Raji (cell line): ENCODE data around the gene CLINT1.

Source experiments
- POLR2A ChIP-seq: IDR thresholded peaks from 2 replicates; pipeline ENCODE4 v1.6.1; 2011; ENCODE audit warnings: low read depth, low read length, control low read depth; ENCODE audit not compliant: insufficient read depth

The CLINT1 gene

GRCh38 chr5:157812086-157812485 is 46.9 kb downstream of the CLINT1 start:
- no peak for TF ChIP-seq POLR2A

GRCh38 chr5:157808043-157808442 is 50.9 kb downstream of the CLINT1 start:
- no peak for TF ChIP-seq POLR2A

GRCh38 chr5:157802736-157803135 is 56.2 kb downstream of the CLINT1 start:
- no peak for TF ChIP-seq POLR2A

GRCh38 chr5:157800137-157800536 is 58.8 kb downstream of the CLINT1 start:
- TF ChIP-seq POLR2A, result no peak

GRCh38 chr5:157799578-157799977 is 59.4 kb downstream of the CLINT1 start:
- TF ChIP-seq POLR2A, result no peak

GRCh38 chr5:157793301-157793700 is 65.6 kb downstream of the CLINT1 start:
- TF ChIP-seq POLR2A, result no peak

GRCh38 chr5:157785801-157786200 is 73.1 kb downstream of the CLINT1 start:
- no peak for TF ChIP-seq POLR2A

GRCh38 chr5:157779221-157779620 is 79.7 kb downstream of the CLINT1 start:
- TF ChIP-seq POLR2A, result no peak

GRCh38 chr5:157778121-157778805 is 80.7 kb downstream of the CLINT1 start:
- TF ChIP-seq POLR2A, result no peak

GRCh38 chr5:157772127-157772526 is 86.8 kb downstream of the CLINT1 start:
- no peak for TF ChIP-seq POLR2A

- no peak for TF ChIP-seq POLR2A
Measured at GRCh38 chr5:157770665-157771064, 88.3 kb downstream of the CLINT1 start.

- TF ChIP-seq POLR2A, result no peak
Measured at GRCh38 chr5:157767689-157768088, 91.3 kb downstream of the CLINT1 start.

GRCh38 chr5:157766902-157767301 is 92.0 kb downstream of the CLINT1 start:
- TF ChIP-seq POLR2A, result no peak

GRCh38 chr5:157766442-157766841 is 92.5 kb downstream of the CLINT1 start:
- TF ChIP-seq POLR2A, result no peak

- no peak for TF ChIP-seq POLR2A
Measured at GRCh38 chr5:157764531-157764930, 94.4 kb downstream of the CLINT1 start.

- no peak for TF ChIP-seq POLR2A
Measured at GRCh38 chr5:157761690-157762621, 97.0 kb downstream of the CLINT1 start.
